ENCODE data around the gene LRRC71.

- TF ChIP-seq CTCF (IDR thresholded peaks at IDR 0.05) (no peak), POLR2A (IDR thresholded peaks at IDR 0.05) (no peak)
Observed at GRCh38 chr1:156894711-156895454, 25.5 kb upstream of the LRRC71 start.
